GM19239 (cell line): Measurements from ENCODE around the gene SLC66A2.

Experiments
- DNase-seq: peaks from one replicate; pipeline ENCODE4 v3.0.0; 2011; ENCODE audit warnings: low spot score; ENCODE audit not compliant: insufficient read length
- FAIRE-seq: peaks from 2 replicates; lab custom pipeline; 2011; peaks lifted over from hg19 to GRCh38; lab: Jason Lieb, UNC

Gene SLC66A2

GRCh38 chr18:79940126-79940813, 11.2 kb downstream of the SLC66A2 start:
- FAIRE-seq = no peak
- DNase-seq = no peak

DNA sequence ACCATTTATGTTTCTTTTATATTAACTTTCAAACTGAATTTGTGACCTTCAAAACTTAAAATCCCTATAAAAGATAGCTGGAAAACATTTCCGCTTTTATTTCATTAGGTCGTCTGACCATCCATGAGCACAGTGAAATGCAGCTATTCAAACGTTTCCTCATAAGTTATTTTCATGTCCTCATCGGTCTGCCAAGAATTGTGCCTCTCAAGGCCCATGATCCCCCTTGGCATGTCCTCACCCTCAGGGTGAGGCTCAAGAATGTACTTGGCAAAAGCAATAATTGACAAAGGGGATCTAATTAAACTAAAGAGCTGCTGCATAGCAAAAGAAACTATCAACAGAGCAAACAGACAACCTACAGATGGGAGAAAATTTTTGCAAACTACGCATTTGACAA, 12.4 kb downstream of the SLC66A2 start:
- DNase-seq (no peak), FAIRE-seq (no peak)

- no peak for DNase-seq
- FAIRE-seq = no peak
These were observed 13.3 kb downstream of the SLC66A2 start for GRCh38 chr18:79938196-79938595.

GRCh38 chr18:79937103-79937860, 14.2 kb downstream of the SLC66A2 start:
- FAIRE-seq = no peak
- no peak for DNase-seq

- no peak for FAIRE-seq
- no peak for DNase-seq
These were observed 14.8 kb downstream of the SLC66A2 start for GRCh38 chr18:79936641-79937040.

DNA sequence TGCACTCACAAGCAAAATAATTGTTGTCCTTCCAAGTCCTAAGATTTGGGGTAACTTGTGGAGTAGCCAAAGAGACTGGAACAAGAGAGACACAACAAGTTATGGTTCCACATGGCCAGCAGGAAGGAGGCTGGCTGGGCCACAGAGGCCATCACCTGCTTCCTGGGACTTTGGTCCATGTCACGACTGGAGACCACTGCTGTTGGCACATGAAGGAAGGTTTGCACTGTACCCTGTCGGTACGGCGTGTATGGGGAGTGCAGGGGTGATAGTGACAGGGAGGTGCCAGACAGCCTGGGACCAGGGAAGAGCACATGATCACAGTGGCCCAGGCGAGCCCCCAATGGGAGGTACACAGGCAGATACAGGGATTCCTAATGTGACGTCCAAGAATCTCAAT, 15.5 kb downstream of the SLC66A2 start:
- DNase-seq (no peak), FAIRE-seq (no peak)

- no peak for DNase-seq
- no peak for FAIRE-seq
These were observed 16.0 kb downstream of the SLC66A2 start for GRCh38 chr18:79935499-79935898.

GRCh38 chr18:79935098-79935480, 16.4 kb downstream of the SLC66A2 start:
- FAIRE-seq = peak; percentile 35
- DNase-seq = no peak

DNA sequence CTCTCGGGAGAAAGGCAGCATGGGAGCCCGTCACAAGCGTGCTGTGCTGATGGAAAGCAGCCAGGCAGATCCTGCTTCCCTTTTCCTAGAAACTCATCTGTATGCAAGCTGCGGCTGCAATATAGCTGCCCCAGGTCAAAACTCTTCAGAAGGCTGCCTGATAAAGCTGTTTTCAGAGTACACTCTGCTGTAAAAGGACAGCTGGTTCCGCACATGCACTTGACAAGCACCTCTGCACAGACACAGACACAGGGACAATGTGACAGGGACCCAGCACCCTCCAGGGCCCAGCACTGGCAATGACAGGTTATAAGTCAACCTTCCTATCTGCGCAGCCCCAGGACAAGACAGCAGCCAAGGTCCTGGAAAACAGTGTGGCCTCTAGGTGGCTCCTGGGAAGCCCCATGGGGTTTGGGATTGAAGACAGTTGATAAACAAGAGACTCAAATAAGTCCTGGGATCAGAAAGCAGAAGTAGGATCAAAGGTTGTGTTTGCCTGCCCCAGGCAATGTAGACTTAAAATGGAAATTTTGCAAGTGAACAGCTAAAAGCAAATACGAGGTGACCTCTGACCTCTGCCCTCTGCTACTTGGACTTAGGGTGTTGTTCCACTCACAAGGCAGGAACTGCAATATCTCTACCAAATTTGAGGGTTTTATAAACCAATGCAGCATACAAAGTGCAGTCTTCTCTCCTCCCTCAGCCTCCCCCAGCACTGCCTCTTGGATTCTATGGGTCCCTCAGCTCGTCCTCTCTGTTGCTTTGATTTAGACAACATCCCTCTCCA, 16.9 kb downstream of the SLC66A2 start:
- no peak for FAIRE-seq
- no peak for DNase-seq

DNA sequence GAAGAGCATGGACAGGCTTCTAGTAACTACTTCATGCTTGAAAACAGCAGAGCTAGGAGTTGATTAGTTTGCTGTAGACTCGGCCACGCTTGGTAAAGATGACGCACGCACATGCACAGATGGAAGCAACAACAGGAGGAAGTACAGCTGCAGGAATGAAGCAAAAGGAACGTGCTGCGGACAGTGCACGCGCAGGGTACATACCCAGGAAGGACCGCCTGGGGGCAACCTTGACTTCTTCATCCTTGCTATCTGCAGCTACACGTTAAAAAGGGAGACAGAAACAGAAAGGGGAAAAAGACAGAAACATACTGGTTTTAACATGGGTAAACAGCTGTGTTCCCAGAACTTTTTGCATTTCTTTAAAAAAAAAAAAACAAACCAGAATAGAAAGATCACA, 17.7 kb downstream of the SLC66A2 start:
- no peak for FAIRE-seq
- DNase-seq = no peak

DNA sequence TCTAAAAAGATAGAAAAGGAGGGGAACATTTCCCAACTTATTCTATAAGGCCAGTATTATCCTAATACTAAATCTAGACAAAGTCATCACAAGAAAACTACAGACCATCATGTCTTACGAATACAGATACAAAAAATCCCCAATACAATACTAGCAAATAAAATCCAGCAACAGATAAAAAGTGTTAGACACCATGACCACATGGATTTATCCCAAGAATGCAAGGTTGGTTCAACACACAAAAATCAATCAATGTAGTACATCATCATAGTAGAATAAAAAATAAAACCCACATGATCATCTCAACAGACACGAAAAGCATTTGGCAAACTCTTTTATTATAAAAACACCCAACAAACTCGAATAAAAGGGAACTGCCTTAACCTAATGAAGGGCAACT, 18.5 kb downstream of the SLC66A2 start:
- no peak for DNase-seq
- FAIRE-seq = no peak

- DNase-seq (no peak), FAIRE-seq (no peak)
These were observed 20.0 kb downstream of the SLC66A2 start for GRCh38 chr18:79931475-79931874.

GRCh38 chr18:79930020-79930642, 21.3 kb downstream of the SLC66A2 start:
- DNase-seq (no peak), FAIRE-seq (no peak)

DNA sequence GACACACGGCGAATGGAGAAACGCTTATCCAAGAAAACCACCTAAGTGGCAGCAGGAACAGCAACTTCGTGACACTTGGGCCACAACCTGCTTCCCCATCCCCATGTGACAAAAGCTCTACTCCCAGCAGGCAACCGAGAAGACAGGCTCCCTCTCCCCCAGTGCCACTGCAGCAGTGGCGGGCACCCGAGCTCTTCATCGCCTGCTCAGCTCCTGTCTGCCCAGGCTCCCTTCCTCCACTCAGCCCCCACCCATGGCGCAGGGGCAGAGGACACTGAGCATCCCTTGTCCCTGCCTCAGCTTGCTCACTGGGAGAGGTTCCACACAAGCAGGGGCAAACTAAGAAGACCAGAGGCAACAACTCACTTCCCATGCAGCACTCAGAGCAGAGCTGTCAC, 22.9 kb downstream of the SLC66A2 start:
- DNase-seq = no peak
- no peak for FAIRE-seq

- DNase-seq (no peak), FAIRE-seq (no peak)
These were observed 23.6 kb downstream of the SLC66A2 start for GRCh38 chr18:79927607-79928562.

- no peak for DNase-seq
These were observed 24.5 kb downstream of the SLC66A2 start for GRCh38 chr18:79926715-79927606.

GRCh38 chr18:79926306-79926705, 25.1 kb downstream of the SLC66A2 start:
- FAIRE-seq = no peak
- DNase-seq = no peak

More at GRCh38 chr18:79926715-79927606, 24.5 kb downstream of the SLC66A2 start:
- no peak for FAIRE-seq
